Colon (tissue), 2 donors: ENCODE results near the gene GMNC.
"Not testable (repeated sequence)": the region's sequence is repeated elsewhere in the genome, so short reads cannot be mapped to it uniquely, and the experiment has no call there.

Experiments
- FAIRE-seq: peaks from 2 replicates; lab custom pipeline; 2012; peaks lifted over from hg19 to GRCh38; lab: Jason Lieb, UNC
- donor health status: control.
- donor health status: control.

The GMNC gene, protein sequence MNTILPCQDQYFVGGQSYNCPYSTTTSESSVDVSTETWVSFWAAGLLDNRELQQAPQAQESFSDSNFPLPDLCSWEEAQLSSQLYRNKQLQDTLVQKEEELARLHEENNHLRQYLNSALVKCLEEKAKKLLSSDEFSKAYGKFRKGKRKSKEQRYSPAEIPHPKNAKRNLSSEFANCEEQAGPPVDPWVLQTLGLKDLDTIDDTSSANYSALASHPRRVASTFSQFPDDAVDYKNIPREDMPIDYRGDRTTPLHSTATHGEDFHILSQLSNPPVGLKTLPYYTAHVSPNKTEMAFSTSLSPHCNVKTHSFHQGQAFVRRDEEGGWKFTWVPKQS

DNA sequence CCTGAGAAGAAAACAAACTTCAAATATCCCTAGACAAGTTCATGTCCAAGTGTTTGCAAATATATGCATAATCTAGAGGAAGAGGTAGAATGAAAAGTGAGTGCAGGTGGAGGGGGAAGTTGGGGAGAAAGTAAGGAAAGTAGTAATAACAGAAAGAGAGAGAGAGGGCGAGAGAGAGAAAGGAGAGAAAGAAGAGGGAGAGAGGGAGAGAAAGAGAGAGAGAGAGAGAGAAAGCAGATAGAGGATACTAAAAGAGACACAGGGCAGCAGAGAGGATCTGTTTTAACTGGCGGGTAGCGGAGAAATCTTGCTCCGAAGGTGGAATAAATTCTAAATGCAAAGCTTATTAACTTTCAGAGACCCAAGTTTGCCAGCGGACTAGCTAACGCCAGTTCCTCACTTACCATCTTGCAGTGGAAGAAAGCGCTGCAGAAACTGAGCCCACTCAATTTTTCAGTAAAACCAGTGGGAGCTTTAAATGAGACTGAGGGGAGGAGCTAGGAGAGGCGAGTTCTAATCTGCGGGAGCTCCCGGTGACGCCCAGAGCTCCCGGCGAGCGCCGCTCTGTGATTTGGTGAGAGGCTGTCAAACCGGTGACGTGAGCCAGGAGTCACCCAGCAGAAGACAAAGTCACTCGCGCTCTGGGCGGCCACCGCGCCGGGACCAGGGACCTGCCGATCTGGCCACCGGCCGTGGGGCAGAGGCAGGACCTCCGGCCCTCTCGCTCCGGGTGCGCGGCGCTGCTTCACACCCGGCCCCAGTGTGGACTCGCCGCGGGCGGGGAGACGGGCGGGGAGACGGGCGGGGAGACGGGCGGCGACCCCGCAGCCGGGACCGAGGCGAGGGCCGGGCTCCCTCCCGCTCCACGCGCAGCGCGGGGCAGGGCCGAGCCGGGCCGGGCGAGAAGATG, at the start of gene GMNC:
GMNC (minus strand) TSS at position 486 of the 910 bp plus-strand sequence; CDS start at position 407, 79 bp downstream.
- no peak for FAIRE-seq

DNA sequence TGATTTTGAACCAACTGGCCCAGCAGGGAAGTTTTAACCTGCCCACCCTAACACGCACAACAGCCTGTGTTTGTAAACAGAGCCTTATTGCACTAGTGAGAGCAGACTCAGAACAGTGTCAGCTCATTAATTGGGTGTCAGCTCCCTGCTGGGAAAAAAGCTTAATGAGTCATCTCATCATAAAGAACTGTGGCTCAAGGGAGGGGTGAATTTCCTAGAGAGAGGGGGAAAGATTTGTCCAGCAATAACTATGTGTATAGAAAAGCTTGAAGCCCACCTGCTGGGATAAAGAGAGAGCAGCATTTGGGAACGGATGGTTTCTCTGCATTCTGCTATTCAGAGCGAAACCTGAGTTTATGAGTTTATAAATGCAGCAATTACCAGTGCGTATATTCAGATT, 48.9 kb upstream of the GMNC start:
- FAIRE-seq: no peak

DNA sequence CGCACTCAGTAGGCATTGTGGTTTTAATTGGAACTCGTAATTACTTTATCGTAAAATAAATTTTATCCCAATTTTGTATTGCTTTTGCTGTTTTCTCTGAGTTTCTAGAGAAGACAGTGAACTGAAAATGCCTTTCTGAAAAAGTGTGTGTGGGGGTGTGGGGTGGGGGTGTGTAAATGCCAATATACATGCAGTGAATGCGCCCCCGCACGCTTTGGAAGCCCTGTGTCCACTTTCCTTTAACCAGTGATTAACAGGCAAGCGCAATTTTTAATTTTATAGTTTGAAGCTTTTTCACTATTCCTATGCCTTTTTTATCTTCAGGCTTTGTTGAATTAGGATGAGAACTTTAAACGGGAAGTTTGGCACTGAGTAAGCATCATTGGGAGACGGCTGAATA, 47.4 kb upstream of the GMNC start:
- no peak for FAIRE-seq

DNA sequence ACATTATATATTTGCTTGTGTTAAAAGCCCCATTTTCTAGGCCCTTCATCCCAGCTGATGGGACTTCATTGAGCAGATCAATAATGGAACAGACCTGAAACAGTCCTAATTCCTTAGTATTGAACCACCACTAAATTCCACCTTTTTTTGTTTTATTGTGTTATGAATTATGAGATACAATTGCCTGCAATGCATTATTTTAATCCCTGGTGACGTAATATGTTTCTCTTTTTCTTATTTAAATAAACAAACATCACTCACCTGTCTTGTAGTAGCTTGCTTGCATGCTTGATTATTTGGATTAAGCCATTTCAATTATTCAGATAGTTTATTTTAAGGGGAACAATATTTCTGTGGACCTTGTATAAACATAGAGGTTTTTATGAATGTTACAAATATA, 40.7 kb upstream of the GMNC start:
- FAIRE-seq: no peak

DNA sequence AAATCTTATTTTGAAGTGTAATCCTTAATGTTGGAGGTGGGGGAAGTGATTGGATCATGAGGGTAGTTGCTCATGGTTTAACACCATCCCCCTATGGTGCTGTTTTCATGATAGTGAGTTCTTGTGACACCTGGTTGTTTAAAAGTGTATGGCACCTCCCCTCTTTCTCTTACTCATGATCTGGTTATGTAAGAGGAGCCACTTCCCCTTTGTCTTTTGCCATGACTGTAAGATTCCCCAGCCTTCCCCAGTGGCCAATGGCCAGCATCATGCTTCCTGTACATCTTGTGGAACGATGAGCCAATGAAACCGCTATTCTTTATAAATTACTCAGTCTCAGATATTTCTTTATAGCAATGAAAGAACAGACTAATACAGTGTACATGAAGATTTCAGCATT, 39.8 kb upstream of the GMNC start:
- FAIRE-seq: no peak

DNA sequence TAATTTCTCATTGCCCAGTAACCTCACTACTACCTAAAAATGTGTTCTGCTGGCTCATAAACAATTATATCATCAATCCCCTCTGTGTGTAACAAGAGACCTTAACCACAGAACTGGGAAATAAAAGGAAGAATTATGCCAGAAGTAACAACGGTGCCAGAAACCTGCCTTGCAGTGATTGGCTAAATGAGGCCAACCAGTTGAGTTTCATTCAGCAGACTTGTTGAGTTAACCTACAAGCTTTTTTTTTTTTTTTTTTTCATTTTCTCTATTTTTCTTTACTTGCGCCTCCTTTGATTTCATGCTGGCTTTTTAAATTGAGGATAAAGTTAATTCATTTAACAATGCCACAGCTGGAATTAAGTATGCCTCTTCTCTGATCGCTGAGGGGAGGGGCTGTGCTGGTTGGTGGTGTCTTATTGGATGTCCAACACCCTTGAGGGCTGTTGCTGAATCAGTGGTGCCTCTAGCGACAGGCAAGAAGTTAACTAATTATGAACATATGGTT, 30.0 kb upstream of the GMNC start:
- no peak for FAIRE-seq

DNA sequence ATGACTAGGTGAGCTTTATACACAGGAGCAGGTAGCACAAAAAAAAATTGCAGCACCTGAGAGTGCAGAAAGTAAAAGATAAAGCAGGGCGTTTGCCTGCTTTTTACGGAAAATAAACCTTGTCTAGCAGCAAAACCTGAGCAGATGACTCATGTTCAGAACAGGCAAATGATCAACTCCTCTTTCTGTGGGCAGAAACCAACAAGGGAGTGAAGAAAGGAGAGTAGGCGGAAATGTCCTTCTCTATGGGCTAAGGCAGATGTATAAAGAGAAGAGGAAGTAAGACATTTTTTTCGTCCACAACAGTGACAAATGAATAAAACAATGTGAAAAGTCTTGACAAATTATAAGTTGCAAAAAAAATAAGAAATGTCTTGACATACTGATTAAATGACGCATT, 24.5 kb upstream of the GMNC start:
- no peak for FAIRE-seq

DNA sequence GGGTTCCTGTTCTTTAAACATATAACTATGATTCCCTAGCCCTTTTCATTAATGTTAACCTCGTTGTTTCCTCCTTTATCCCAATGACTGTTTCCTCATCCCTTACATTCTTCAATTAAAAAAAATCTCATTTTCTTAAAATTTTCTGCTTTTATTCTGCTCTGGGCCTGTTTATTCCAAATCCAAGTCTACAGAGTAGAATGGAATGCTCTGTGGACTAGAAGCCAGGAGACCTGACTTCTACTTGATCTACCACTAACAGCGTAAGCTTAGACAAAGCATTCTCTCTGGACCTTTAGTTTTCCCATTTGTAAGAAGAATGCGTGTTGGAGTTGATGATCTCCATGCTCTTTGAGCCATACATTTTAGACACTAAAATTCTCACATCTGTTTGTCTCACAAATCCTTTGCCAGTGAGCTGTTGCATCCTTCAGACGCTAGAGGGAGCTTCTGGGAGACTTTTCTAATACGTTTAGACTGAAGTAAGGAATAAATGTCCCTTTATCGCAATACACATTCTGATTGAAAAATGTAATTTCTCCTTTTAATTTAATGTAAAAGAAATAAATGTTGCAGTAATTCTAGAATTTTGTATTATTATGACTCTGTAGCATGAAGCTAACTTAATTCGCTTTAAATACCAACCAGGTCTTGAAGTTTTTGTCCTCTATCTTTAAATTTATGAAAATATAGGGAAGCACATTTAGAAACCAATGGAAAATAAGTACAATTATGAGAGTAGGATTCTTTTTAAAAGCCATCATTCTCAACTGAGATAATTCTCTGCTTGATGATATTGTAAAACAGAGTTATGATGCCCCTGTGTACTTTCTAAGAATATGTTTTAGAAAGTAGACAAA, 21.7 kb upstream of the GMNC start:
- FAIRE-seq: peak; percentile 33

DNA sequence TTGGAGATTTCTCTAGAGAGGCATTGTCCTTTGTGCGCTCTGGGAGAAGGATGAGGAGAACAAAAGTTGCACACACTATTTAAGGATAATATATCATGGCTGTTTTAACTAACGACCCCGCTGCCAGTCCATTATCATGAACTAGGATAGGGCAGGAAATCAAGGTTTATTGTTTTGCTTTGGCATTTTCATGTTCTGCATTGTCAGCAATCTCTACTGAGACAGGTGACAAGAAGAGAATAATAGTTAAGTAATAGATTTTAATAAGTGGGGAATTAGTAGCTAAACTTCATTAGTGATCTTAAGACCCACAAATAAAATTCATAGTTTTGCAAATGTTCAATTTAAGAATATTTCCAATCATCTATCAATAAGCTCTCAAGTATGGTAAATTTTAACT, 20.6 kb upstream of the GMNC start:
- FAIRE-seq: no peak

DNA sequence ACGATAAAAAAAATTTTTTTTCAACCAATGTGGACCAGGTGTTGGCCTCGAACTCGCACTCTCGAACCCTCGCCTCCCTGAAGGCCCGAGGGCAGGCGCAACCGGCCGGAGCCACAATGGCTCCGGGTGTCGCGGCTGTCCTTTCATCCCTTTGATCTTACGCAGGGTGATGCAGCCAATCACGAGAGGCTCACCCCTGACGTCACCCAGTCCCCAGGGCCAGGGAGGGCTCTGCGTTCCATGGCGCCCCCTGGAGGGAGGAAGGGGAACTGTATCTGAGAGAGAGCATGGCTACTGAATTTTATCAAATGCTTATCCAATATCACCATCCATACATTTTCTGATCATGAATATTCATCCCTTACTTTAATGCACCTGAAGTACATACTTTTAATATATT, 15.4 kb upstream of the GMNC start:
- no peak for FAIRE-seq

DNA sequence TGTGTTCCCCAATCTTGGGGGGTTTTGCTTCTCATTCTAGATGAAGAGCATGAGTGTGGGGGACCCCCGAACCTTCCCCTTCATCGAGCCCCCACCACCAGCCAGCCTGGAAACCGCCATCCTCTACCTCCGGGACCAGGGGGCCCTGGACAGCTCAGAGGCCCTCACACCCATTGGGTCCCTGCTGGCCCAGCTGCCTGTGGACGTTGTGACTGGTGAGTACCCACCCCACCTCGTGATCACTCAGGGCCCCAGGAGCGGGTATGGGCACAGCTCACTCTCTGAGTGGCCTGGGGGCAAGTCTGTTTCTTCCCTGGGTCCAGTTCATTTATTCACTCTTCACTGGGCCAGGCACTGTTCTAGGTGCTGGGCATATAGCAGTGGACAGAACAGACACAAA, 13.9 kb upstream of the GMNC start:
- not testable (repeated sequence) for FAIRE-seq

DNA sequence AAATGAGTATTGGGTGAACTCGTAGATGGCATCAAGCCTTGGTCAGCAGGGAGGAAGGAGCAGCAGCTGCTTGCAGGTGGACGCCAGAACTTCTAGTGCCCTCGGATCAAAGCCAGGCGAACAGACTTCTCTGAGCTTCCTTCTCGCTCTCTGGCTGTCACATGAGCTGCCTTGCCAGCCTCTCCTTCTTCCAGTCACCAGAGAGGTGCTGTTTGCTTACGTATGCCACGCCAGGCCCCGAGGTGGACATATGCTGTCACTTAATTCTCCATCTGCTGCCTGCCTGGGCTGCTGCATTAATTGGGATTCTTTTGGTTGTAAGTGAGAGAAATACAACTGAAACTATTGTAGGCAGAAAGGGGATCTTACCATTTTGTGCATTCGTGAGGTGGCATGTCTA, 12.6 kb upstream of the GMNC start:
- not testable (repeated sequence) for FAIRE-seq

DNA sequence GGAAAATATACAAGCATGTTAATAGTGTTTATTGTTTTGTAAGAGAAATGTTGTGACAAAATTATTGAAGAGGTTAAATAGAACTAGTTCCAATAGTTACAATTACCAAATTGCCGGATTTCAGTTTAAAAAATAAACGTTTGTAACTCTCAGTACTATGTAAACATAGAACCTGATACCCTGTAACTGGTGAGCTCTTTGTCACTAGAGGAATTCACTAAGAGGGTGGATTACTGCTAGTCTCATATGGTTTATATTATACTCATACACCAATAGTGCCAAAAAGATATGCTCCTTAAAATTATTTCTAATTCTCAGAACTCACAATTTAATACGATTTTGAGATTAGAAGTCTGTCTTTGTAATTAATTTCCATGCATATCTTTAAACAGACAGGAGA, 7.6 kb upstream of the GMNC start:
- no peak for FAIRE-seq

DNA sequence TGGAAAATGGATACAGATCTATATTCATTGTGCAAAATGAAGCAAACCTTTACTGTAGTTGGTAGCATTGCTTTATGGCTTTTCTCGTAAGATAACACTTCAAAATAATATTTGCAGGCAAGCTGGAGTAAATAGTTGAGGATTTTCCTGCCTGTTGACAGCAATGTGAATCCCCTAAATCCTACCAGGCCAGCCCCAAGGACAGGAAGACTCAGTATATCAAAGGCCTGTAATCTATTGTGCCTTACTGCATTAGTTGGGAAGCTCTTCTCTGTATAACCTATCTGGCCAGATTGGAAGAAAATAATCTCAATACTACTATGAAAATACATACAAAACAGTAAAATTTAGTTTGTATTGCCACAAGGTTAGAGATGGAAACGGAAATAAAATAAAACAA, 4.6 kb upstream of the GMNC start:
- FAIRE-seq: no peak

DNA sequence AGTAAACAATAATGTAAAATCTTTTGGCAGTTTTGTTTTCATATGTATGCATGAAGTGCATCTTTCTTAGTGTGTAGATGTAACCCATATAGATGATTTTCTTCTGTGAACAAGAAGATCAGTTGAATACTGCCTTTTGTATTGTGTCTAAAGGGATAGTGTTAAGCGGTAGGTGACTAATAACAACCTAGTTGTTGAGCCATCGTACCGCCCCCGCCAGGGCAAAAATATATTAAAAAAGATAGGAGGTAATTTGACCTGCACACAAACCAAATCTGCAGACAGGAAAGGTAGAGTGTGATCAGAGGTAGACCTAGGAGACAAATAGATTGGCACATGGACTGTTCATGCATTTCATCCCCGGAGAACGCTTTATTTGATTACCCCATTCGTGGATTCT, 3.3 kb upstream of the GMNC start:
- FAIRE-seq: no peak

DNA sequence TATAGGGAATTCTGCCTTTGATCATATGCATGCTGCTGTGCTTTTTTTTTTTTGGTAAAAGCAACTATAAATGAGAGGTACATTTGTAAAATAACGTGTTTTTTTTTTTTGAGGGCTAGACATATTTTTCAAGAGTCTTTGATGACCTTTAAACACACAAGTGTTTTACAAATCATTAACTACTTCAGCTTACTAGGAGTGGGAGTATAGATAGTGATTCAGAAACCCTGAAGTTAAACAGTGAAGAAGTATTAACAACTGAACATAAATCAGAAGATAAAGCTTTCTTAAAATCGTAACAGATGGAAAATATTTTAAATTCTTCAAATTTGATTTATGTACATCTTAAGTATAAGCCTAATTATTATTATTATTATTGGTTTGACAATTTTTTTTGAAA, 2.9 kb upstream of the GMNC start:
- no peak for FAIRE-seq

DNA sequence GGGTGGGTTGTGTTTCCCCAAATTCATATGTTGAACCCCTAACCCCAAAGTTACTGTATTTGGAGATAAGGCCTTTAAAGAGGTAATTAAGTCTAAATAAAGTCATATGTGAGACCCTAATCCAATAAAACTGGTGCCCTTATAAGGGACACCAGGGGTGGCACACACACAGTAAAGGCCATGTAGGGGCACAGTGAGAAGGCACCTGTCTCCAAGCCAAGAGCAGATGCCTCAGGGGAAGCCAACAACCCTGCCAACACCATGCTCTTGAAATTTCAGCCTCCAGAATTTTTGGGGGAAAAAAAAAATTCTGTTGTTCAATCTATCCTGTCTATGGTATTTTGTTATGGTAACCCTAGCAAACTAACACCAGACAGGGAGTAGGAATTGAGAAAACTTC, 1.5 kb upstream of the GMNC start:
- FAIRE-seq: no peak

DNA sequence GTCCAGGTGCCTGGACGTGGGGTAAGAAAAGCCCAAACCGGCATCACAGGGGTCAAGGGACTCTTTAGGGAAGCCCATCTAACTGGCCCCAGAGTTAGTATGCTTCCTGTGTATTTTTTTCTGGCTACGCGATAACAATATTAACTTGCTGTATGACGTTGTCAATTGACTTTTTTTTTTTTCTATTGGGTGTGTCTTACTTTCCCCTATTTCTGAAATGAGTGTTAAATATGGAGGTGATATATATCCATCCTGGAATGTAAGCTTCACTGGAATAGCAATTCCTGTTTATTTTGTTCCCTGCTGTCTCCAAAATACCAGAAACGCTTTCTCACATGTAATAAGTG, 598 bp upstream of the GMNC start:
- FAIRE-seq: no peak

DNA sequence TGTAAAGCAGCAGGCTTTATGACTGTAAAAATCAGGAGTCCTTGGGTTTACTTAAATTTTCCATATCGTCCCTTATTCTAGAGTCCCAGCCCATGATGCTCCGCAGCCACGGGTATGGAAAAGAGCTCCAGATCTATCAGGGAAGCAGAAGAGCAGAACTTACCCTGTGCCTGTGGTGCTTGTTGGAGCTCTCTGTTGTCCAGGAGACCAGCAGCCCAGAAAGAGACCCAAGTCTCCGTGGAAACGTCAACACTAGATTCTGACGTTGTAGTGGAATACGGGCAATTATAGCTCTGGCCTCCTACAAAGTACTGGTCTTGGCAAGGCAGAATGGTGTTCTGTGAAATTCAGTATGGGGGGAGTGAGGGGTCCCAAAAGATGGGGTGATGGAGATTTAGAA, 2.0 kb downstream of the GMNC start:
- FAIRE-seq: no peak

DNA sequence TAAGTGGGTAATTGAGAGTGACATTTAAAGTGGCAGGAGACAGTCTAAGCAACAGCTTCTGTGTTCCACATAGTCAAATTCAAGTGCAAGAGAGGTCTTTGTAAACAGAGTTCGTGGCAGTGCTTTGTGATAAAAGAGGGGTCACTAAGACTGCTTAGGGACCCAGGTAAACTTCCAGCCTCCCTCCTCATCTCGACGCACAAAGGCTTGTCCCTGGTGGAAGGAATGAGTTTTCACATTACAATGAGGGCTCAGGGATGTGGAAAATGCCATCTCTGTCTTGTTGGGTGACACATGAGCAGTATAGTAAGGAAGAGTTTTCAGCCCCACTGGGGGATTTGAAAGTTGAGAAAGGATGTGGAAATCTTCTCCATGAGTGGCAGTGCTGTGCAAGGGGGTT, 7.3 kb downstream of the GMNC start:
- no peak for FAIRE-seq

DNA sequence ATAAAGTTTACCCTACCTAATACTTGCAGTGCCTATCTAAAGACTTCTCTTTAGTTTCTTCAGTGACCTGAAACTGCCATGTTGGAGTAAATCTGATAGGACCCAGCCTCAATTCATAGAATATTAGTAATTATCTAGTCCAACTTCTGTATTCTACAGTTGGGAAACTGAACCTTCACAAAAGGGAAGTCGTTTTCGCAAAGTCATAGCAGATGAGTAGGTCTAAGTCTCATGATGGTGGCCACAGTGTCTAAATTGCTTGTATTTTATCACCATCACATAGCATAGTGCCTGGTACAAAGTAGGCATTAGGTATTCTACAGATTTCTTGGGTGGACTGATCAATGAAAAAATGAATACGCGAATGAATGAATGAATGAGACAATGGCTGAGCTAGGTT, 8.4 kb downstream of the GMNC start:
- no peak for FAIRE-seq

DNA sequence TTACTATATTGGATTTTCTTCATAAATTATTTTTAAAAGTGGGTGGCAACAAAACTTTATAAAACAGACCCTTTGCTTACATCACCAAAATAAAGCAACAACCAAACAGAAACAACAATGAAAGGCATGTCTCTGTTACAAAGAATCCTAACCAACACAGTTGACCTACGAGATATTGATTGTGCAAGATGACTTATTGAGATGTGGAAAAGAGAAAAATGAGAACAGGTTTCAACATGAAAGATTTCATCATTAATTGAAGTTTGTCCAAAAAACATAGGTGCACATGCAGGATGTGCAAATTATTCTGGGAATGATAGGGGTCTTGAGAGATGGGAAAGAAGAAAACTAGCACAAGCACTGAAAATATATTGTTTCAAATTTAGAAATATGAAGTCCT, 9.0 kb downstream of the GMNC start:
- no peak for FAIRE-seq

DNA sequence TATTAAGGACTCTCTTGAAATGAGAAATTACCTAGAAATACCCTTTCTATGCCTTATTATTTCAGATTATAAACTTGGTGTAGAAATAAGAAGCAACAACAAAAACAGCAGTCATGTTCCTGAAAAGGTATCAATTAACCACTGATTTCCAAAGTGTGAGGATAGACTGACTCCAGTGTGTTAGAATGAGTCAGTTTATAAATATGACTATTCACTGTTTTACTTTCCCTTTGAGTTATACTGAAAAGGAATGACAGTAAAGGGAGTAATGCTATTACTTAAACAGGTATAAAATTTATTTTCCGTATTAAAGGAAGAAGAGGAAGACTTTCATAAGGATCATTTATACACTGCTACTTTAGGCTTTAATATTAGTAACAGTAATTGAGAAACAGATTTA, 12.9 kb downstream of the GMNC start:
- no peak for FAIRE-seq
